H1 (cell line): ENCODE results near the gene SETX. TPM values are rescaled to one million over a fixed set of nuclear protein-coding genes. Genes with fewer than 3 reads are reported as not detected.

Experiments used
- CTCF ChIA-PET: fragments of 300-600 bp; sonication (Branson Sonifier 250); formaldehyde crosslinking; loops from one replicate; lab custom pipeline; 2021; ENCODE audit not compliant: partially characterized antibody; lab: Charles Lee
- POLR2A ChIA-PET: fragments of 300-600 bp; sonication (Branson Sonifier 250); formaldehyde crosslinking; loops from one replicate; lab custom pipeline; 2021; ENCODE audit warnings: inconsistent platforms; ENCODE audit not compliant: partially characterized antibody; lab: Charles Lee
- DNase-seq, 2 experiments: peaks; one replicate each; pipeline versions ENCODE4 v3.0.0 to v3.0.0-alpha.2; 2010 to 2022; ENCODE audit warnings: low spot score in 2 of 2, low read depth in 1 of 2, mixed read lengths in 1 of 2
- FAIRE-seq: peaks from 2 replicates; lab custom pipeline; 2011; peaks lifted over from hg19 to GRCh38; lab: Jason Lieb, UNC
- H2AFZ ChIP-seq: 2 replicates; pipeline ENCODE4 v1.8.1; 2012; ENCODE audit warnings: low read length, inconsistent platforms
- H2AK5ac ChIP-seq: 2 replicates; pipeline ENCODE4 v1.6.1; 2013; ENCODE audit warnings: low read depth, low read length
- H2BK120ac ChIP-seq: replicated peaks from 2 replicates; pipeline ENCODE3; 2013; ENCODE audit warnings: low read depth, low read length, inconsistent platforms
- H2BK12ac ChIP-seq: 2 replicates; pipeline ENCODE4 v1.6.1; 2013; ENCODE audit warnings: low read depth, low read length
- H2BK15ac ChIP-seq: 2 replicates; pipeline ENCODE4 v1.6.1; 2013; ENCODE audit warnings: low read length
- H2BK20ac ChIP-seq: 2 replicates; pipeline ENCODE4 v1.6.1; 2013; ENCODE audit warnings: low read length
- H2BK5ac ChIP-seq: 2 replicates; pipeline ENCODE4 v1.6.1; 2013; ENCODE audit warnings: low read depth, low read length
- H3K14ac ChIP-seq: 2 replicates; pipeline ENCODE4 v1.6.1; 2013; ENCODE audit warnings: inconsistent platforms; ENCODE audit not compliant: insufficient read length
- H3K18ac ChIP-seq: 2 replicates; pipeline ENCODE4 v1.6.1; 2013; ENCODE audit warnings: low read length; ENCODE audit errors: extremely low read depth
- H3K23ac ChIP-seq: 2 replicates; pipeline ENCODE4 v1.6.1; 2013; ENCODE audit warnings: inconsistent platforms; ENCODE audit not compliant: insufficient read length
- H3K23me2 ChIP-seq: 2 replicates; pipeline ENCODE4 v1.6.1; 2013; ENCODE audit warnings: low read depth, low read length
- H3K27ac ChIP-seq: 2 replicates; pipeline ENCODE4 v1.6.1; 2011; ENCODE audit warnings: low read depth, low read length, inconsistent platforms
- H3K27me3 ChIP-seq, 4 experiments: replicated peaks in 1 of 4; 1 replicate in 1 of 4; 2 replicates in 3 of 4; pipeline versions ENCODE4 v1.6.1 to v1.8.1; 2011 to 2013; ENCODE audit warnings: low read length in 3 of 4, mild to moderate bottlenecking in 3 of 4, inconsistent platforms in 2 of 4, mixed read lengths in 2 of 4, moderate library complexity in 1 of 4; ENCODE audit not compliant: control insufficient read depth in 3 of 4, insufficient read depth in 3 of 4; ENCODE audit errors: extremely low read depth in 1 of 4
- H3K36me3 ChIP-seq, 4 experiments: 2 replicates each; pipeline versions ENCODE4 v1.6.1 to v1.8.1; 2011 to 2013; ENCODE audit warnings: mild to moderate bottlenecking in 4 of 4, low read length in 3 of 4, moderate library complexity in 2 of 4, control low read depth in 1 of 4, inconsistent platforms in 1 of 4; ENCODE audit not compliant: insufficient read depth in 4 of 4, control insufficient read depth in 2 of 4
- H3K4ac ChIP-seq: replicated peaks from 2 replicates; pipeline ENCODE3; 2013; ENCODE audit warnings: low read length, low read depth, mixed read lengths, inconsistent platforms; ENCODE audit not compliant: insufficient read length
- H3K4me1 ChIP-seq, 4 experiments: replicated peaks in 1 of 4; 1 replicate in 1 of 4; 2 replicates in 3 of 4; pipeline versions ENCODE4 v1.6.1 to v1.8.1; 2011 to 2013; ENCODE audit warnings: low read length in 3 of 4, inconsistent platforms in 2 of 4, mixed read lengths in 1 of 4; ENCODE audit not compliant: insufficient read depth in 4 of 4, control insufficient read depth in 3 of 4
- H3K4me2 ChIP-seq, 2 experiments: 2 replicates each; pipeline versions ENCODE4 v1.6.1 to v1.8.1; 2011 to 2013; ENCODE audit warnings: low read depth in 2 of 2, low read length in 2 of 2, control low read depth in 1 of 2, inconsistent platforms in 1 of 2, mild to moderate bottlenecking in 1 of 2; ENCODE audit not compliant: insufficient read depth in 1 of 2
- H3K4me3 ChIP-seq, 4 experiments: fragments of 200-600, 300-600 bp in 1 of 4; sonication (generic), shearing (Covaris generic), sonication (Bioruptor Twin) in 1 of 4; 2 replicates each; pipeline versions ENCODE4 v1.5.1 to v1.8.1; 2011 to 2016; ENCODE audit warnings: low read length in 4 of 4, low read depth in 3 of 4, control low read depth in 2 of 4, inconsistent platforms in 2 of 4, mild to moderate bottlenecking in 2 of 4, mixed read lengths in 1 of 4, moderate library complexity in 1 of 4; ENCODE audit not compliant: insufficient read depth in 2 of 4; ENCODE audit errors: extremely low read depth in 1 of 4
- H3K56ac ChIP-seq: replicated peaks from 2 replicates; pipeline ENCODE3; 2013; ENCODE audit warnings: low read depth, mild to moderate bottlenecking, mixed read lengths, low read length, inconsistent platforms; ENCODE audit not compliant: insufficient read length
- H3K79me1 ChIP-seq: 2 replicates; pipeline ENCODE4 v1.6.1; 2013; ENCODE audit warnings: low read depth, low read length, control low read depth
- H3K79me2 ChIP-seq, 2 experiments: 2 replicates each; pipeline versions ENCODE4 v1.6.1 to v1.8.1; 2012 to 2013; ENCODE audit warnings: low read length in 2 of 2, mild to moderate bottlenecking in 2 of 2, inconsistent platforms in 1 of 2; ENCODE audit not compliant: insufficient read depth in 2 of 2, control insufficient read depth in 1 of 2
- H3K9ac ChIP-seq, 4 experiments: replicated peaks in 1 of 4; 1 replicate in 1 of 4; 2 replicates in 3 of 4; pipeline versions ENCODE4 v1.6.1 to v1.8.1; 2011 to 2013; ENCODE audit warnings: low read depth in 3 of 4, low read length in 3 of 4, control low read depth in 2 of 4, mild to moderate bottlenecking in 2 of 4, moderate library complexity in 2 of 4, inconsistent platforms in 1 of 4; ENCODE audit errors: extremely low read depth in 1 of 4
- H3K9me3 ChIP-seq, 2 experiments: 2 replicates each; pipeline versions ENCODE4 v1.6.1 to v1.8.1; 2012 to 2013; ENCODE audit warnings: mild to moderate bottlenecking in 2 of 2, moderate library complexity in 2 of 2, control low read depth in 1 of 2, inconsistent platforms in 1 of 2, low read depth in 1 of 2, low read length in 1 of 2, mixed read lengths in 1 of 2; ENCODE audit not compliant: insufficient read depth in 2 of 2
- H4K20me1 ChIP-seq, 2 experiments: replicated peaks in 1 of 2; 2 replicates each; pipeline versions ENCODE3 to v1.8.1; 2011 to 2013; ENCODE audit warnings: inconsistent platforms in 2 of 2, low read length in 2 of 2, mild to moderate bottlenecking in 1 of 2; ENCODE audit not compliant: insufficient read depth in 2 of 2, control insufficient read depth in 1 of 2
- H4K5ac ChIP-seq: 2 replicates; pipeline ENCODE4 v1.6.1; 2013; ENCODE audit warnings: low read length, low read depth, mixed read lengths, inconsistent platforms; ENCODE audit not compliant: insufficient read length
- H4K8ac ChIP-seq: 2 replicates; pipeline ENCODE4 v1.8.0; 2013; ENCODE audit warnings: mild to moderate bottlenecking, moderate library complexity, low read length, inconsistent platforms; ENCODE audit not compliant: insufficient read depth; ENCODE audit errors: extremely low read depth
- H4K91ac ChIP-seq: replicated peaks from 2 replicates; pipeline ENCODE3; 2013; ENCODE audit warnings: low read length, mixed read lengths, inconsistent platforms; ENCODE audit not compliant: insufficient read length
- ASH2L ChIP-seq: fragments of 200-600, 300-600 bp; sonication (generic); IDR thresholded peaks from one replicate; pipeline ENCODE4 v1.7.1; 2017; ENCODE audit warnings: low read length
- BCL11A ChIP-seq, 2 experiments: IDR thresholded peaks; one replicate each; pipeline ENCODE4 v1.6.1; 2011; ENCODE audit warnings: low read depth in 2 of 2, low read length in 2 of 2, mild to moderate bottlenecking in 2 of 2
- CEBPB ChIP-seq: IDR thresholded peaks from 2 replicates; pipeline ENCODE4 v1.6.1; 2012; ENCODE audit warnings: low read depth, low read length
- MAX ChIP-seq: IDR thresholded peaks from 2 replicates; pipeline ENCODE4 v1.6.1; 2012; ENCODE audit warnings: inconsistent platforms
- RAD21 ChIP-seq, 2 experiments: IDR thresholded peaks in 1 of 2; conservative IDR thresholded peaks in 1 of 2; 2 replicates each; pipeline ENCODE4 v1.6.1; 2011; ENCODE audit warnings: low read depth in 2 of 2, low read length in 2 of 2, improper control_type of control experiment in 1 of 2, inconsistent platforms in 1 of 2, mild to moderate bottlenecking in 1 of 2, moderate library complexity in 1 of 2
- RXRA ChIP-seq: IDR thresholded peaks from 2 replicates; pipeline ENCODE4 v1.6.1; 2011; ENCODE audit warnings: low read depth, mild to moderate bottlenecking, low read length, moderate library complexity; ENCODE audit not compliant: insufficient read depth
- SIN3A ChIP-seq, 2 experiments: IDR thresholded peaks in 1 of 2; conservative IDR thresholded peaks in 1 of 2; 2 replicates each; pipeline ENCODE4 v1.6.1; 2011 to 2012; ENCODE audit warnings: low read length in 2 of 2, improper control_type of control experiment in 1 of 2, low read depth in 1 of 2, mild to moderate bottlenecking in 1 of 2
- TCF12 ChIP-seq: IDR thresholded peaks from 2 replicates; pipeline ENCODE4 v1.6.1; 2011; ENCODE audit warnings: low read depth, mild to moderate bottlenecking, low read length
- ZNF274 ChIP-seq: IDR thresholded peaks from 2 replicates; pipeline ENCODE4 v1.7.0; 2012; ENCODE audit warnings: low read length, borderline replicate concordance; ENCODE audit errors: extremely low read depth
- WGBS, 2 experiments: shearing (Covaris generic) in 1 of 2; methylation state at CpG; one replicate each; pipeline versions ENCODE4 v1.1.6 to v1.1.7; 2013 to 2015; ENCODE audit warnings: low lambda C conversion rate in 2 of 2, mixed read lengths in 2 of 2, inconsistent platforms in 1 of 2, low coverage in 1 of 2, missing lambda C conversion rate in 1 of 2; ENCODE audit not compliant: insufficient replicate concordance in 2 of 2, insufficient coverage in 1 of 2, insufficient read length in 1 of 2; ENCODE audit errors: extremely low coverage in 1 of 2, missing lambda C conversion rate in 1 of 2; 5-methylcytosine and 5-hydroxymethylcytosine counted together
- polyA plus RNA-seq, 7 experiments: library from polyadenylated mRNA; depleted of rRNA in 3 of 7; stranded (reverse) in 5 of 7; unstranded in 2 of 7; fragments of >200 nt in 5 of 7; fragments of 200-250 nt in 2 of 7; gene quantifications; 1 replicate in 5 of 7; 2 replicates in 1 of 7; 4 replicates in 1 of 7; pipeline versions ENCODE4 v1.2.1 to v1.2.3, GENCODE V29; 2011 to 2013; ENCODE audit warnings: missing spikeins in 2 of 7, mixed read lengths in 2 of 7
- total RNA-seq: library from RNA; stranded (reverse); fragmentation: NEBNext Ultra II Directional; extraction: Animal tissue kit (Norgen Biotek cat#: 25700); gene quantifications from 2 replicates; pipeline ENCODE4 v1.2.1, GENCODE V29; 2021

The SETX gene
- total and polyA plus RNA-seq, 2 of the 8 experiments (the other 6 are each of a cell fraction or from before 2014, with no cell fraction given): 15.1 to 37.9 TPM

- POLR2A ChIA-PET: interaction anchor here (1.4 kb wide), 1 partner anchor 72 kb away, joined by 4 read pairs; no protein-coding TSS in a partner anchor
- H2AFZ ChIP-seq: no peak overlapping the region
- H3K18ac ChIP-seq: no peak overlapping the region
- H4K8ac ChIP-seq: no peak overlapping the region
- H2BK120ac ChIP-seq: no peak overlapping the region
- no peak overlapping the region for H3K4me3 ChIP-seq
- no peak overlapping the region for H4K91ac ChIP-seq
- H2BK5ac ChIP-seq: no peak overlapping the region
- no peaks in the 10 kb centered on the region; a peak in 1 of 7 replicates for H3K27me3 ChIP-seq
- H3K27ac ChIP-seq: no peak overlapping the region
- H3K4me2 ChIP-seq: no peak overlapping the region
- CTCF ChIA-PET: interaction anchor here (0.7 to 16.9 kb wide), 47 partner anchors 8 to 473 kb away, joined by 3 to 370 read pairs (median 4); partner anchors contain the start of gene NTNG2
- peak overlapping the region; percentile 62; the same call in 1 of the 2 replicates for H2BK12ac ChIP-seq
- no peak overlapping the region for H2AK5ac ChIP-seq
- peaks cover 0 to 15% (median 9%) of the 10 kb centered on the region in 4 experiments; a peak in 6 of 7 replicates for H3K4me1 ChIP-seq
- H3K4ac ChIP-seq: no peak overlapping the region
- 50% methylated on average over 14 of the region's 19 CpGs; no CpG with 5 or more reads in 1 of the 2 experiments for WGBS, 2 experiments
- H2BK20ac ChIP-seq: peak overlapping the region; percentile 27; the same call in 1 of the 2 replicates
- H4K5ac ChIP-seq: no peak overlapping the region
- H2BK15ac ChIP-seq: 0 out of 2 replicates have a peak overlapping the region, but pooled peaks have one; percentile 37
- no peaks in the 10 kb centered on the region for H3K9me3 ChIP-seq
- H3K36me3 ChIP-seq: no peaks in the 10 kb centered on the region
- no peak overlapping the region for H3K23ac ChIP-seq
- no peaks in the 10 kb centered on the region for H3K79me2 ChIP-seq
- H4K20me1 ChIP-seq: peaks cover 0 to 2% of the 10 kb centered on the region in 2 experiments
- no peaks in the 10 kb centered on the region for H3K79me1 ChIP-seq
- H3K9ac ChIP-seq: no peak overlapping the region
- H3K23me2 ChIP-seq: peaks cover 4% of the 10 kb centered on the region; the same call in 1 of the 2 replicates
- no peak overlapping the region for H3K56ac ChIP-seq
- DNase-seq (peak; percentile 66 to 97), FAIRE-seq (peak; percentile 32)
- no peak overlapping the region for H3K14ac ChIP-seq
- TF ChIP-seq MAX (peak; percentile 53; the same call in 1 of the 2 replicates), ZNF274 (no peak), CEBPB (no peak), TCF12 (no peak), RXRA (no peak), ASH2L (no peak), BCL11A (IDR thresholded peaks at IDR 0.05; ENCODE audit: low read depth in 2 of 2, low read length in 2 of 2) (no peak), RAD21 (IDR thresholded peaks at IDR 0.05 in 1 of 2, conservative IDR thresholded peaks at IDR 0.05 in 1 of 2; ENCODE audit: low read depth in 2 of 2, low read length in 2 of 2) (peak; percentile 98), SIN3A (conservative IDR thresholded peaks at IDR 0.05 in 1 of 2, IDR thresholded peaks at IDR 0.05 in 1 of 2; ENCODE audit: low read depth in 1 of 2, low read length in 2 of 2) (0 out of 4 replicates have a peak, but pooled peaks of 1 of the 2 experiments have one; percentile 37)
Measured at GRCh38 chr9:132235894-132236661, 118.7 kb downstream of the SETX start.
